BJ (cell line): ENCODE data around the gene CR2. TPM values are rescaled to one million over a fixed set of nuclear protein-coding genes. Genes with fewer than 3 reads are reported as not detected.
"Not testable (repeated sequence)": the region's sequence is repeated elsewhere in the genome, so short reads cannot be mapped to it uniquely, and the experiment has no call there.

Experiments used
- CTCF ChIA-PET: fragments of 350-600 bp; formaldehyde crosslinking; extraction: SDS; loops from one replicate; lab custom pipeline; 2021; ENCODE audit warnings: antibody characterized with exemption, inconsistent platforms; lab: Yijun Ruan, JAX
- POLR2A ChIA-PET: fragments of 300-600 bp; sonication (Branson Sonifier 250); formaldehyde crosslinking; extraction: SDS; loops from one replicate; lab custom pipeline; 2021; ENCODE audit warnings: antibody characterized with exemption; lab: Charles Lee
- DNase-seq: peaks from one replicate; pipeline ENCODE4 v3.0.0-alpha.2; 2011; ENCODE audit warnings: low read depth
- H3K27me3 ChIP-seq: 2 replicates; pipeline ENCODE4 v1.6.0; 2011; ENCODE audit warnings: low read length; ENCODE audit not compliant: control insufficient read depth, insufficient read depth
- H3K36me3 ChIP-seq: 2 replicates; pipeline ENCODE4 v1.5.1; 2011; ENCODE audit warnings: low read length; ENCODE audit not compliant: control insufficient read depth, insufficient read depth
- H3K4me3 ChIP-seq: 2 replicates; pipeline ENCODE4 v1.5.1; 2011; ENCODE audit warnings: low read depth, mild to moderate bottlenecking, control low read depth, low read length
- polyA plus RNA-seq: library from polyadenylated mRNA; depleted of rRNA; stranded (reverse); fragments of >200 nt; gene quantifications from 2 replicates; pipeline ENCODE4 v1.2.3, GENCODE V29; 2011
- TF ChIP-seq, protein P1 (sequence below): IDR thresholded peaks from 2 replicates; pipeline ENCODE4 v1.5.1; 2011; ENCODE audit warnings: low read depth, mild to moderate bottlenecking, control low read depth, inconsistent platforms, low read length, moderate library complexity; ENCODE audit not compliant: insufficient read depth

The CR2 gene
- polyA plus RNA-seq, 1 experiment: not detected

GRCh38 chr1:207429963-207430362, 24.2 kb upstream of the CR2 start:
- DNase-seq: no peak
- ChIA-PET POLR2A (no interaction called here), CTCF (no interaction called here)
- H3K27me3 ChIP-seq: no peaks in the 10 kb centered on the region
- TF ChIP-seq, protein P1, sequence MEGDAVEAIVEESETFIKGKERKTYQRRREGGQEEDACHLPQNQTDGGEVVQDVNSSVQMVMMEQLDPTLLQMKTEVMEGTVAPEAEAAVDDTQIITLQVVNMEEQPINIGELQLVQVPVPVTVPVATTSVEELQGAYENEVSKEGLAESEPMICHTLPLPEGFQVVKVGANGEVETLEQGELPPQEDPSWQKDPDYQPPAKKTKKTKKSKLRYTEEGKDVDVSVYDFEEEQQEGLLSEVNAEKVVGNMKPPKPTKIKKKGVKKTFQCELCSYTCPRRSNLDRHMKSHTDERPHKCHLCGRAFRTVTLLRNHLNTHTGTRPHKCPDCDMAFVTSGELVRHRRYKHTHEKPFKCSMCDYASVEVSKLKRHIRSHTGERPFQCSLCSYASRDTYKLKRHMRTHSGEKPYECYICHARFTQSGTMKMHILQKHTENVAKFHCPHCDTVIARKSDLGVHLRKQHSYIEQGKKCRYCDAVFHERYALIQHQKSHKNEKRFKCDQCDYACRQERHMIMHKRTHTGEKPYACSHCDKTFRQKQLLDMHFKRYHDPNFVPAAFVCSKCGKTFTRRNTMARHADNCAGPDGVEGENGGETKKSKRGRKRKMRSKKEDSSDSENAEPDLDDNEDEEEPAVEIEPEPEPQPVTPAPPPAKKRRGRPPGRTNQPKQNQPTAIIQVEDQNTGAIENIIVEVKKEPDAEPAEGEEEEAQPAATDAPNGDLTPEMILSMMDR: no peak
- no peaks in the 10 kb centered on the region for H3K36me3 ChIP-seq
- no peak overlapping the region for H3K4me3 ChIP-seq

DNA sequence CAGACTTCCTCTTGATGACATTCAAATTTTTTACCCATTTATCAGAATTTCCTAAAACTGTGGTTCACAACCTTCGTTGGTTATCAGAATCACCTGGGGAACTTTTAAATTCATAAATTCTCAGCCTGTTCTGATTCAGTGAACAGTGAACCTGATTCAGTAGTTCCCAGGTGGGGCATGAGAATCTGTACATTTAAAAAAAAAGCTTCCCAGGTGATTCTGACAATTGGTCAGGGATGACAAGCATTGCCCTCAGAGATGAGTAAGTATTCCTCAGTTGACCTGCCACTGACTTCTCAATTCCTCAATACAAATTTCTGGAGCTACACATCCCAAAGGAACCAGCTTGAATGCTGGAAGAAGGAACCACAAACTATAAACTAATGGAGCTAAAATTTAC, 23.5 kb upstream of the CR2 start:
- POLR2A ChIA-PET: no interaction called here
- TF ChIP-seq, protein P1: no peak
- CTCF ChIA-PET: interaction anchor here (1.3 to 1.8 kb wide), 2 partner anchors 11 to 25 kb away, joined by 3 to 4 read pairs; no protein-coding TSS in a partner anchor
- H3K4me3 ChIP-seq: no peak overlapping the region
- no peak for DNase-seq
- H3K27me3 ChIP-seq: no peaks in the 10 kb centered on the region
- H3K36me3 ChIP-seq: no peaks in the 10 kb centered on the region

GRCh38 chr1:207431508-207431907, 22.6 kb upstream of the CR2 start:
- no peaks in the 10 kb centered on the region for H3K36me3 ChIP-seq
- DNase-seq: no peak
- H3K4me3 ChIP-seq: no peak overlapping the region
- H3K27me3 ChIP-seq: no peaks in the 10 kb centered on the region
- TF ChIP-seq, protein P1: no peak
- POLR2A ChIA-PET: no interaction called here
- CTCF ChIA-PET: interaction anchor here (1.3 to 1.8 kb wide), 2 partner anchors 12 to 26 kb away, joined by 3 to 4 read pairs; no protein-coding TSS in a partner anchor

DNA sequence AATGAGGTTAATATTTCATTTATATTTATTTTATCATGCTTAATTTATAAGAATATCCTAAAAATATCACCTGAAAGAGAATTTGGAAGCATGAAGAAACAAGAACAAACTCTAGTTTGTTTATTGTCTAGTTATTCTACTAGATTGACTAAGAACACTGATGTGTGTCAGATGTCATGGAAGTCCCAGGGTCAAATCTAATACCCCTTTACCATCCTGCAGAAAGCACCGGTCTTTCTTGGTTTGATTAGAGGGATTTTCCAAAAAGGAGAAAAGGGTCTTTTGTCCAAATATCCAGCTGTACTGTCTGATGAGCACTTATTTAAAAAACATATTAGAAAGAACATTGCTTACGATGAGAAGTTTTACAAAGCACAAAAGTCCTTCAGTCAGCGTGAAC, 20.7 kb upstream of the CR2 start:
- TF ChIP-seq, protein P1: no peak
- POLR2A ChIA-PET: no interaction called here
- DNase-seq: no peak
- H3K4me3 ChIP-seq: no peak overlapping the region
- H3K36me3 ChIP-seq: no peaks in the 10 kb centered on the region
- CTCF ChIA-PET: interaction anchor here (0.6 kb wide), 1 partner anchor 9 kb away, joined by 3 read pairs; no protein-coding TSS in a partner anchor
- H3K27me3 ChIP-seq: no peaks in the 10 kb centered on the region

DNA sequence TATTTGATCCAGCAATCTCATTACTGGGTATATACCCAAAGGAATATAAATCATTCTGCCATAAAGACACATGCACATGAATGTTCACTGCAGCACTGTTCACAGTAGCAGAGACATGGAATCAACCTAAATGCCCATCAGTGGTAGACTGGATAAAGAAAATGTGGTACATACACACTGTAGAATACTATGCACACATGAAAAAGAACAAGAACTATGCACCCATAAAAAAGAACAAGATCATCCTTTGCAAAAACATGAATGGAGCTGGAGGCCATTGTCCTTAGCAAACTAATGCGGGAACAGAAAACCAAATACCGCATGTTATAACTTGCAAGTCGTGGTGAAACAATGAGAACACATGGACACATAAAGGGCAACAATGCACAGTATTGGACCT, 17.4 kb upstream of the CR2 start:
- H3K27me3 ChIP-seq, H3K36me3 ChIP-seq, DNase-seq, CTCF ChIA-PET, H3K4me3 ChIP-seq, POLR2A ChIA-PET: not testable (repeated sequence)

- DNase-seq: no peak
- no peaks in the 10 kb centered on the region for H3K36me3 ChIP-seq
- no peak overlapping the region for H3K4me3 ChIP-seq
- no peaks in the 10 kb centered on the region for H3K27me3 ChIP-seq
- TF ChIP-seq, protein P1: no peak
- POLR2A ChIA-PET: no interaction called here
- CTCF ChIA-PET: no interaction called here
Measured at GRCh38 chr1:207440626-207441025, 13.5 kb upstream of the CR2 start.
